ENCODE results near the gene SH3TC2. TPM values are rescaled to one million over a fixed set of nuclear protein-coding genes. Genes with fewer than 3 reads are reported as not detected.

Gene SH3TC2
- total RNA-seq, 1 donor from 2014 or later: 0.69 TPM

GRCh38 chr5:148993283-148993936 lies 69.5 kb downstream of the SH3TC2 start:
- TF ChIP-seq CTCF (IDR thresholded peaks at IDR 0.05) (no peak), EZH2 (IDR thresholded peaks at IDR 0.05) (no peak), EZH2phosphoT487 (IDR thresholded peaks at IDR 0.05) (no peak)
- Histone ChIP-seq H3K36me3 (no peaks in the 10 kb centered on the region), H3K4me1 (peaks cover 5% of the 10 kb centered on the region), H3K9ac (no peak overlapping the region), H3K9me3 (ENCODE audit: low read depth) (no peaks in the 10 kb centered on the region), H3K27ac (no peak overlapping the region), H3K27me3 (no peaks in the 10 kb centered on the region), H3K4me3 (no peak overlapping the region), H3F3A (ENCODE audit: low read depth) (no peaks in the 10 kb centered on the region), H3K79me2 (ENCODE audit: low read depth) (no peaks in the 10 kb centered on the region), H3K4me2 (no peak overlapping the region), H2AFZ (replicated peaks) (no peak overlapping the region), H4K20me1 (ENCODE audit: low read depth) (no peaks in the 10 kb centered on the region)
- Mint-ChIP-seq H3K27ac (no peak overlapping the region), H3K36me3 (no peaks in the 10 kb centered on the region), H3K9me3 (no peaks in the 10 kb centered on the region), H3K4me1 (no peaks in the 10 kb centered on the region), H3K27me3 (ENCODE audit: insufficient read depth, low read depth) (no peaks in the 10 kb centered on the region), H3K4me3 (no peak overlapping the region)
- no peak for DNase-seq (ENCODE audit: low spot score)

- TF ChIP-seq EZH2 (IDR thresholded peaks at IDR 0.05) (no peak), CTCF (IDR thresholded peaks at IDR 0.05) (no peak), EZH2phosphoT487 (IDR thresholded peaks at IDR 0.05) (no peak)
- H4K20me1 ChIP-seq (ENCODE audit: low read depth): no peaks in the 10 kb centered on the region
- no peak for DNase-seq (ENCODE audit: low spot score)
- Mint-ChIP-seq H3K27ac (no peak overlapping the region), H3K4me3 (no peak overlapping the region), H3K27me3 (ENCODE audit: insufficient read depth, low read depth) (peaks cover 2% of the 10 kb centered on the region), H3K4me1 (no peaks in the 10 kb centered on the region), H3K9me3 (no peaks in the 10 kb centered on the region), H3K36me3 (no peaks in the 10 kb centered on the region)
- H3K9me3 ChIP-seq (ENCODE audit: low read depth): no peaks in the 10 kb centered on the region
- no peak overlapping the region for H3K9ac ChIP-seq
- H3K27ac ChIP-seq: no peak overlapping the region
- no peak overlapping the region for H3K4me3 ChIP-seq
- H3K36me3 ChIP-seq: no peaks in the 10 kb centered on the region
- no peaks in the 10 kb centered on the region for H3F3A ChIP-seq (ENCODE audit: low read depth)
- H3K79me2 ChIP-seq (ENCODE audit: low read depth): no peaks in the 10 kb centered on the region
- peaks cover 5% of the 10 kb centered on the region for H3K4me1 ChIP-seq
- H3K4me2 ChIP-seq: no peak overlapping the region
- no peak overlapping the region for H2AFZ ChIP-seq (replicated peaks)
- no peaks in the 10 kb centered on the region for H3K27me3 ChIP-seq
These were observed 70.6 kb downstream of the SH3TC2 start for GRCh38 chr5:148992265-148992664.

DNA sequence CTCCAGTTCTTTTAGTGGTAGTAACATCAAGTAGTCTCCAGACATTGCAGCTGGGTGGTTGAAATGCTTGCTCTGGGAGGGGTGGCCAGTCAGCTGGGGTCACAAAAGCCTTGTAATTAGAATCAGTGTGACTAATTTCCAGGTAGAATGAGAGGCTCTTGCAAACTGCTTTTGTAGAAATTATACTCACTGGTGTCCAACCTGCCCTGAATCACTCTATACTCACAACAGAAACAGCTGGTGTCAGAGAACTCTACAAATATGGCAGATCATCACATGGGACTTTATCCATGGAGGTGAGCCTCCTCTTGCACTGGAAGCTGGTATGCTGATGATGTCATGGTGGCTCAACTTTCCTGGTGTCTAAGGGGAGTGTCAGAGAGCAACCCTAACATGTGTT lies 71.3 kb downstream of the SH3TC2 start:
- H3K4me3 Mint-ChIP-seq: no peak overlapping the region
- Histone ChIP-seq H4K20me1 (ENCODE audit: low read depth) (no peaks in the 10 kb centered on the region), H3K9ac (no peak overlapping the region), H3K4me1 (peaks cover 5% of the 10 kb centered on the region), H3K27ac (no peak overlapping the region), H3K4me2 (no peak overlapping the region), H2AFZ (replicated peaks) (no peak overlapping the region), H3K9me3 (ENCODE audit: low read depth) (no peaks in the 10 kb centered on the region), H3K4me3 (no peak overlapping the region), H3K27me3 (no peaks in the 10 kb centered on the region), H3K79me2 (ENCODE audit: low read depth) (no peaks in the 10 kb centered on the region), H3F3A (ENCODE audit: low read depth) (no peaks in the 10 kb centered on the region), H3K36me3 (no peaks in the 10 kb centered on the region)
- DNase-seq (ENCODE audit: low spot score): no peak
- TF ChIP-seq EZH2phosphoT487 (IDR thresholded peaks at IDR 0.05) (no peak), CTCF (IDR thresholded peaks at IDR 0.05) (no peak)
- no peaks in the 10 kb centered on the region for H3K36me3 Mint-ChIP-seq
- no peaks in the 10 kb centered on the region for H3K4me1 Mint-ChIP-seq
- no peak overlapping the region for H3K27ac Mint-ChIP-seq
- H3K9me3 Mint-ChIP-seq: no peaks in the 10 kb centered on the region
- peaks cover 2% of the 10 kb centered on the region for H3K27me3 Mint-ChIP-seq (ENCODE audit: insufficient read depth, low read depth)
